GM03348 (cell line): ENCODE measurements around the gene ERP27.

Experiments used
- DNase-seq: peaks from one replicate; pipeline ENCODE4 v3.0.0; 2012; ENCODE audit warnings: low spot score

ERP27 gene

GRCh38 chr12:14936224-14936861 lies 2.0 kb downstream of the ERP27 start:
- no peak for DNase-seq

- DNase-seq = no peak
These were observed 3.3 kb downstream of the ERP27 start for GRCh38 chr12:14935031-14935430.

- DNase-seq = no peak
These were observed 3.8 kb downstream of the ERP27 start for GRCh38 chr12:14934511-14934910.

GRCh38 chr12:14931791-14932560 lies 6.4 kb downstream of the ERP27 start:
- DNase-seq = no peak

DNA sequence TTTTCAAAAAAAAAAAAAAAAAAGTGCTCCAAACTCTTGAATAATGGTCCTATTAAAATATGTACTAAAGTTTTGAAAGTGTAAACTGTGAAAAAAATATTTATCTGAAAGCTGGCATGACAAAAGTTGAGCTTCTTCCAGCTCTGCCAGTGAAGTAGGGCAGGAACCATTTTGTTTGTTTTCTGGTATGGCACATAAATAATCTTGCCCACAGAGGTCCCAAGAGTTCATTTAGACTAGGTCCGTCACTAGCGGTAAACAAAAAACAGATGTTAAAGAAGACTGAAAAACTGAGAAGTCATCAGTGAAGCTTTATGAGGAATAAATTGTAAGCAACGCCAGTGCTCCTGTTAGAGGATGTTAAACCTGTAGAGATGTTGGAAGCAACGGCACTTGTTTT lies 7.0 kb downstream of the ERP27 start:
- no peak for DNase-seq

DNA sequence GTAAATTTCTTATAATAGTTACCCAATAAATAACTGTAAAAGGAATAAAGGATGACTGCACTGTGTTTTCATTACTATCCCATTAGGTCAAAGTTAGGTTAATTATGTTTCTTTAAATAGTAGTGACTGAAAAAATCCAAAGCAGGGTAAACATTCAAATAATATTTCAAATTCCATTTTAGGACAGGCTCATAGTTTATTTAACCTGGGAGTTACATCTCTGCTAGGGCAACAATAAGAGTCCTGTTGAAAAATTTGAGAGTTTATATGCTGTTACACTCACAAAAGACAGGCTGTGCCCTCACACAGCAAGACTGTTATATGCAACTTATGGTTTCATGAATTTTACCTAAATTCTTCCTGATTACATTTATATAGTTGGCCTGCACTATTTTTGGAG lies 8.0 kb downstream of the ERP27 start:
- DNase-seq = no peak

DNA sequence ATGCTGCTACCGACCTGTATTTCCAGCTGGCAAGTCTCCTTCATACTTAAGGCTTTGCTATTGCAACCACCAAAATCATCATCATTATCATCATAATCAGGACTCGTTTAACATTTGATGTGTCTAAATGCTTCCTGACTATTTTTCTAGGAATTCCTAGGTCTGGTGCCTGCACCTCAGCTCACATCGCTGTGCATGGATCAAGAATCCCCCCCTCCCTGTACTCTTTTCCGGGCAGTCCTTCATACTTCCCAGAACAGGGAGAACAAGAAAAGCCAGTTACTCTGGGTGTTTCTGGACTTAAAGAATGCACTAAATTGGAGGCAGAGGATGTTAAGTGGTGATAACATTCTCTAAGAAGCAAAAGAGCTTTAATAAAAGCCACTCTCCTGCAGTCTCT lies 9.4 kb downstream of the ERP27 start:
- no peak for DNase-seq

- no peak for DNase-seq
These were observed 11.1 kb downstream of the ERP27 start for GRCh38 chr12:14927267-14927666.

GRCh38 chr12:14924541-14924940 lies 13.8 kb downstream of the ERP27 start:
- DNase-seq = no peak

GRCh38 chr12:14923944-14924343 lies 14.4 kb downstream of the ERP27 start:
- no peak for DNase-seq

DNA sequence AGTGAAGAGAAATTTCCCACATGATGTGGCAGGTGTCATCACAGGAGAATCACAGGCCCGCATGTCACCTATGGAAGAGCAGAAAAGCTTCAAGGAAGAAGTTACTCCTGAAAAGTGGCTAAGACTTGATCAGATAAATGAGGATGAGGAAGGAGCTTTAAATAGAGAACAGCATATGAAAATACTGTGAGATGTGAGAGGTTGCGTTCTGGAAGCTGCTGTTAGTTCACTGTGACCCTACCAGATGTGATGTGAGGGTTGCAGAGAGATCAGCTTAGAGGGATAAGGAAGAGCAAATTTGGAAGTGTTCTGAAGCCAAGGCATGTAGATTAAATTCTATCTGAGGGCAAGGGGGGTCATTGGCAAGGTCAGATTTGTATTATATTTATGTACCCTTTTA lies 17.1 kb downstream of the ERP27 start:
- no peak for DNase-seq

- no peak for DNase-seq
These were observed 17.7 kb downstream of the ERP27 start for GRCh38 chr12:14920475-14921126.

DNA sequence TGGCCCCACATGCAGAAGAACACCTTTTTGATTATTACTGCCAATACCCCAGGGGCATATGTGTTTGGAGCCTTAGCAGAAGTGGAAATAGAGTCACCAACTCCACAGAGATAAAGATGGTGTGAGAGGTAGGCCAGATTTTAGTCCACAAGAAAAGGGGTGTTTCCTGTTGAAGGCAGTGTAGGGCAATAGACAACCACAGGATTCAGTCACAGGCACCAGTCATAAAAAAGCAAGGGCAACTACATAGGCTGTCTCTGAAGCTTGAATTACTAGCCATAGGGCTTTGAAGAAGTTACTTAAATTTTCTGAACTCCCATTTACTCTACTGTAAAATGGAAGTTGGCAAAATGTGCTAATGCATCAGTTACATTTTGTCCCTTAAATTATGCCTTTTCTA lies 18.9 kb downstream of the ERP27 start:
- DNase-seq = no peak

DNA sequence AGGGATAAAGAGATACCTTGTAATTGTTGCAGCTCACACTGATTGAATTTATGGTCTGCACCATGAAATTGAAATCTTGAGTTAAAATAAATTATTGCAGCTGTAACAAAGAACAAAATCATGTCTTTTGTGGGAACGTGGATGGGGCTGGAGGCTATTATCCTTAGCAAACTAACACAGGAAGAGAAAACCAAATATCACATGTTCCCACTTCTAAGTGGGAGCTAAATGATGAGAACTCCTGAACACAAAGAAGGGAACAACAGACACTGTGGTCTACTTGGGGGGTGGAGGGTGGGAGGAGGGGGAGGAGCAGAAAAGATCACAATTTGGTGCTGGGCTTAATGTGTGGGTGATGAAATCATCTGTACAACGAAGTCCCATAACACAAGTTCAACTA lies 22.6 kb downstream of the ERP27 start:
- no peak for DNase-seq

DNA sequence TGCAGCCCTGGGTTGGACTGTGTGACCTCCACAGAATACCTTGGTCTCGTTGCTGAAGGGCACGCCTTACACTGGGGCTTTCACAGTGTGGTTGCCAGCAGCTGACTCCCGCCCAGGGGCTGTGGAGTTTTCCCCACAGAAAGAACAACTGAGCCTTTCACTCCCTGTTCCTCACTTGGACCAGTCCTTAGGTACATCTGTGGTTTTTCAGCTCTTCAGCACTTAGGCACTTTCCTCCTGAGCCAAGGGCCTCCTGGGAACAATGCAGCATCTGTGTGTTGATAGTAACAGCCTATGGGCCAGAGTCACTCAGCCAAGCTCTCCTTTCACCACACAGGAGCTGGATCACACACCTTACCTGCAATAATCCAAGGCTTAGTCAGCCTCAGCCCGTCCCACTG lies 25.0 kb downstream of the ERP27 start:
- no peak for DNase-seq

DNA sequence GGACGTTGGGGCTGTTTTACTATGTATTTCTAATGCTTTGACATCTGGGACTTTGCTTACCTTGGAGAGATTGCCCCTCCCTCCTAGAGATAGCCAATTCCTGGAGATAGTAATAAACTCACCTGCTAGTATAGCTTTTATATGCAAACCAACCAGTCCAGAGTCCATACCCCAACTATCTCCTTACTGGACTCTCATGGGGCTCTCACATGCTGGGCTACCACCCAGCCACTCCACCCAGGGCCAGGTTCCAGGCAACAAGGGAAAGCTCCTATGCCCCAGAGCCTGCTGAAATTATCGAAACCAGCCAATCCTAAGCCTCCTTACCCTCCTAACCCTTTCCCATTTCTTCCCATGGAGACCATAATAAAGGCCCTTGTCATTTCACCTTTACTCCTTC lies 27.2 kb downstream of the ERP27 start:
- DNase-seq = no peak

GRCh38 chr12:14910090-14910915 lies 28.0 kb downstream of the ERP27 start:
- no peak for DNase-seq

- DNase-seq = no peak
These were observed 30.4 kb downstream of the ERP27 start for GRCh38 chr12:14907953-14908352.

GRCh38 chr12:14906114-14906513 lies 32.2 kb downstream of the ERP27 start:
- DNase-seq = no peak

DNA sequence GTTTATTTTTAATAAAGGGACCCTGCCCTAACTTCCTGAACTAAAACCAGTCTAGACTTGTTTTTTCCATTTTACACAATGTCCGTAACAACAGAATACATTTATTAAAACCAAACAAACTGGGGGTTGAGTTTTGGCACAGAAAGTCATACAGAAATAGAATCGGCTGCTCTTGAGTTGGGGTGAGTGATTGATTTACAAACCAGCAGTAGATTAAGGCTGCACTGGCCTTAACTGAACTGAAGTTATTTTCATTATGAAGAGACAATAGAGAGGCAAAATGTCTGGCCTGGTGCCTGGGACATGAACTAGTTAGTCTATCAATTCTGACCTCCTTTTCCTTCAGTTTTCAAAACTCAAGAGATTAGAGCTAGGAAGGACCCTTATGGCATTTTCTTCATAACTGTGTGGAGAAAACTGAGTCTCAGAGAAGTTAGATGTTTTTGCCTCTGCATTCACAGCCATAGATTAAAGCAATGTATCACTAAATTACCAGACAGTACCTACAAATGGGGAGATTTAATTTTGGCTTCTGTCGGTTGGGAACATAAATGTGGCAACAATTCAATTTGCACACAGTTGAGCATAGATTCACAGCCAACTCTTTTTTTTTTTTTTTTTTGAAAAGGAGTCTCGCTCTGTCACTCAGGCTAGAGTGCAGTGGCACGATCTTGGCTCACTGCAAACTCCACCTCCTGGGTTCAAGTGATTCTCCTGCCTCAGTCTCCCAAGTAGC lies 32.9 kb downstream of the ERP27 start:
- DNase-seq = no peak

GRCh38 chr12:14904854-14905253 lies 33.5 kb downstream of the ERP27 start:
- no peak for DNase-seq
